Measurements from ENCODE around the gene KRT7.
"Not testable (repeated sequence)": the region's sequence is repeated elsewhere in the genome, so short reads cannot be mapped to it uniquely, and the experiment has no call there.

DNA sequence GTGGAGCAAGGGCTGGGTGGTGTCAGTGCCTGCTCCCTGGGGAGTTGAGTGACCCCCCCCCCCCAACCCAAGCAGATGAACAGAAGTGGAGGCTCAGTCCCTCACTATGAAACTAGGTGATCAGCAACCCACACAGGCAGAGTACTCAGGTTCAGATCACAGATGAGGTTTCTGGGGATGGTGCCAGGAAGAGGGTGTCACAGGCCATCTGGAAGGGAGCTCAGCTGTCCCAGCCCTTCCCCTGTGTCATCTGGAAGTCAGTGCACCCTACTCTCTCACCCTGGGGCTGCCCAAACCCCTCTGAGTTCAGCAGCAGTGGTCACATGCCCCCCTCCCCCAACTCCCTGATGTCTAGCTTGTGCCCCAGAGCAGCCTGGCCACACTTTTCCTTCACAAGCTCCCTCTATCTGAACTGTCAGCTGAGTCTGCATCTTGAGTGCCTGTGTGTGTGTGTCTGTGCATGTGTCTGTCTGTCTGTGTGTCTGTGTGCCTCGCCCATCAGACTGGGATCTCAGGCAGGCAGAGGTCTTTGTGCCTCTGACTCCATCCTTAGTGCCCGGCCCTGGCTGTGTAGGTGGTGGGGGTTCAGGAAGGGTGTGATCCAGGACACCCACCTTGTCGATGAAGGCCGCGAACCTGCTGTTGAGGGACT lies 57.6 kb downstream of the KRT7 start:
- not testable (repeated sequence) for TF ChIP-seq POLR2A (IDR thresholded peaks at IDR 0.05; ENCODE audit: low read length); GATA1 (IDR thresholded peaks at IDR 0.05; ENCODE audit: low read depth, low read length)
